Right lobe of liver (tissue), 6 donors: ENCODE measurements around the gene PRDM1. TPM values are rescaled to one million over a fixed set of nuclear protein-coding genes. Genes with fewer than 3 reads are reported as not detected.
A peak's percentile ranks its signal among the peaks of the same experiment; 100 is the strongest.

Experiments
- ATAC-seq, 4 donors: fragments of 200-7000 bp; cut with Tn5 transposase; one replicate each; pipeline ENCODE4 v1.9.1; 2020; ENCODE audit warnings: mild to moderate bottlenecking in 4 of 4, moderate library complexity in 4 of 4
- DNase-seq, 3 donors: peaks; one replicate each; pipeline ENCODE4 v3.0.0-alpha.2; 2020
- H3K27ac ChIP-seq, 3 donors: fragments of 200-600 bp; one replicate each; pipeline ENCODE4 v1.8.0; 2022
- H3K27me3 ChIP-seq, 2 donors: fragments of 200-600 bp; one replicate each; pipeline ENCODE4 v1.8.0; 2022
- H3K36me3 ChIP-seq, 4 donors: fragments of 200-600 bp; sonication (generic) in 1 of 4; one replicate each; pipeline versions ENCODE4 v1.5.1 to v1.8.0; 2017 to 2022; ENCODE audit warnings: control low read depth in 1 of 4
- H3K4me1 ChIP-seq, 4 donors: fragments of 200-600 bp; sonication (generic) in 1 of 4; one replicate each; pipeline versions ENCODE4 v1.5.1 to v1.8.0; 2017 to 2022; ENCODE audit warnings: control low read depth in 1 of 4
- H3K4me3 ChIP-seq, 3 donors: fragments of 200-600 bp; one replicate each; pipeline ENCODE4 v1.8.0; 2022
- H3K9me3 ChIP-seq, 4 donors: fragments of 200-600 bp; sonication (generic) in 1 of 4; one replicate each; pipeline versions ENCODE4 v1.5.1 to v1.8.0; 2017 to 2022; ENCODE audit warnings: control low read depth in 1 of 4
- POLR2A ChIP-seq: fragments of 450-650 bp; IDR thresholded peaks from one replicate; pipeline ENCODE4 v1.6.1; 2017; ENCODE audit warnings: antibody characterized with exemption, mild to moderate bottlenecking
- WGBS: methylation state at CpG from one replicate; pipeline ENCODE4 v1.1.6; 2018; ENCODE audit warnings: low coverage, low lambda C conversion rate; ENCODE audit not compliant: insufficient coverage; ENCODE audit errors: missing lambda C conversion rate; 5-methylcytosine and 5-hydroxymethylcytosine counted together
- intact Hi-C, 2 donors: fragments of 100-400 bp; cut with DNase I; formaldehyde crosslinking; loops; one replicate each; pipeline versions ENCODE4 v1.11.2 to v1.14.1; 2022
- total RNA-seq, 6 experiments: library from RNA; depleted of rRNA in 2 of 6; stranded (reverse); fragments of >200 nt in 2 of 6; fragmentation: NEBNext Ultra II Directional in 3 of 6; extraction: Animal tissue kit (Norgen Biotek cat#: 25700) in 3 of 6; gene quantifications; one replicate each; pipeline versions ENCODE4 v1.1.0 to v1.2.4, GENCODE V29; 2016 to 2023
- TF ChIP-seq, protein P1 (sequence below), 4 donors: fragments of 200-600 bp in 3 of 4; fragments of 450-650 bp in 1 of 4; IDR thresholded peaks; one replicate each; pipeline versions ENCODE4 v1.5.1 to v1.8.0; 2016 to 2022; ENCODE audit warnings: antibody characterized with exemption in 4 of 4, mild to moderate bottlenecking in 2 of 4
- donor health status: DM: no; HTN: yes; CAD: no.
- donor health status: DM: no; HTN: no; CAD: no.
- donor health status: DM: no; HTN: no; CAD: no.
- donor health status: DM: no; HTN: yes; CAD: no.
- donor health status: DM: no; HTN: yes; CAD: no.

The PRDM1 gene
- total RNA-seq, 6 experiments from 2014 or later: 0.86 to 2.8 (median 1.3) TPM

DNA sequence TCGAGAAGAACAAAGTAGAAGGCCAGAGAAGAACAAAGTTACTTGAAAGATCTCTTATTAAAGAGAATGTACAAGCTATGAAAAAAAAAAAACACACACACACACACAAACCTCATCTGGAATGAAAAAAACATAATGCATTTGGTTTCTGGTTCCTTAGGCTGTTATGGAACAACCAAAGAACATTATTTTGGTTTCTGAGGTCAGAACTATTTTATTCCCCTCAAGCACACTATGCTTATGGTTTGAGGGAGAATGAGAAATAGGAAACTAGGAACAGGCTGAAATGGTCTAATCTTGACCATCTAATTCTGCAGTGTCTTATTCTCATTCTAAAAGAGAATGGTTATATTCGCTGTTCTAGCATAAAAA is 8.8 kb downstream of the PRDM1 start:
- Histone ChIP-seq H3K27me3 (peaks cover 0 to 6% of the 10 kb centered on the region in 2 donors), H3K4me1 (peaks cover 0 to 4% (median 0%) of the 10 kb centered on the region in 4 donors), H3K4me3 (no peak overlapping the region), H3K36me3 (no peaks in the 10 kb centered on the region), H3K27ac (no peak overlapping the region), H3K9me3 (no peaks in the 10 kb centered on the region)
- no peak for DNase-seq
- intact Hi-C loops: no loop called here
- ATAC-seq: no peak
- 100% methylated on average over 2 of the region's 2 CpGs for WGBS
- TF ChIP-seq, protein P1, sequence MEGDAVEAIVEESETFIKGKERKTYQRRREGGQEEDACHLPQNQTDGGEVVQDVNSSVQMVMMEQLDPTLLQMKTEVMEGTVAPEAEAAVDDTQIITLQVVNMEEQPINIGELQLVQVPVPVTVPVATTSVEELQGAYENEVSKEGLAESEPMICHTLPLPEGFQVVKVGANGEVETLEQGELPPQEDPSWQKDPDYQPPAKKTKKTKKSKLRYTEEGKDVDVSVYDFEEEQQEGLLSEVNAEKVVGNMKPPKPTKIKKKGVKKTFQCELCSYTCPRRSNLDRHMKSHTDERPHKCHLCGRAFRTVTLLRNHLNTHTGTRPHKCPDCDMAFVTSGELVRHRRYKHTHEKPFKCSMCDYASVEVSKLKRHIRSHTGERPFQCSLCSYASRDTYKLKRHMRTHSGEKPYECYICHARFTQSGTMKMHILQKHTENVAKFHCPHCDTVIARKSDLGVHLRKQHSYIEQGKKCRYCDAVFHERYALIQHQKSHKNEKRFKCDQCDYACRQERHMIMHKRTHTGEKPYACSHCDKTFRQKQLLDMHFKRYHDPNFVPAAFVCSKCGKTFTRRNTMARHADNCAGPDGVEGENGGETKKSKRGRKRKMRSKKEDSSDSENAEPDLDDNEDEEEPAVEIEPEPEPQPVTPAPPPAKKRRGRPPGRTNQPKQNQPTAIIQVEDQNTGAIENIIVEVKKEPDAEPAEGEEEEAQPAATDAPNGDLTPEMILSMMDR (IDR thresholded peaks at IDR 0.05): no peak
- no peak for TF ChIP-seq POLR2A

DNA sequence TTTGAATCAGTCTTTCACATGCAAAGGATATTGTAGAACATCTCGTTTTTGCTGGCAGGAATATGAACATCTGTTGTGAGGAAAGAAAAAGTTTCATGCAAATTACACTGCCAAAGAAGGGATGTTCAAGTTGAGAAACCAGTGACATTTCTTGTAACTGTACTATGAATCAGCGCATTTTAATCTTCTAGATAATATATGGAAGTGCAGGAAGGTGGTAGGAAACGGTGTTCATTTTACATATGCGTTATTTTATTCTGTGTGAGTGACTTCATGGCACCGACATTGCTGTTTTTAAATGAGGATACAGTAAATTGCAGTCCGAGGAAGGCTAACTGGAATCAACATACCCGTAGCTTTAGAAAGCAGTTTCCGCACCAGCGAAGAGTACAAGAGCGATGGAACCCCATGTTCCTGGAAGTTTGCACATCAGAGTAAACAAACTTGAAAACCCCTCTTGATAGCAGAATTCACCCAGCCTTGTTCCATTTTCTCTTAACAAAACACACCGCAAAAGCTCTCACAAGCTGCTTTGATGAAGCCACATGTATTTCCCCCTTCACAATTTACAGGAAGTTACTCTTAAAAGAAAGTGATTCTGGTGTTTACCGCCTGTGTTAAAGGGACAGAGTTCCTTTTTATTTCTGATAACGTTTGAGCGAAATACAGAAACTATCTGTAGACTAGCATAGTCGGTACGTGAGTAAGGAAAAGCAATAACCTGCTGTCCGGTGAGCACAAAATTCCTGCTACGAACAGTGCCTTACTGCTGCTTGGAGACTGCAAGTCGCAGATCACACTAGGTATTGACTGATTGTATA is 11.5 kb downstream of the PRDM1 start:
- TF ChIP-seq, protein P1 (IDR thresholded peaks at IDR 0.05): no peak
- no peak for TF ChIP-seq POLR2A
- DNase-seq (no peak), ATAC-seq (peak; percentile 60 to 74 (median 64))
- 15% methylated on average over 19 of the region's 19 CpGs for WGBS
- peaks cover 0 to 6% of the 10 kb centered on the region in 2 donors for H3K27me3 ChIP-seq
- peak overlapping the region; percentile 9 to 37 (median 13) for H3K4me3 ChIP-seq
- H3K9me3 ChIP-seq: no peaks in the 10 kb centered on the region
- H3K36me3 ChIP-seq: no peaks in the 10 kb centered on the region
- peak overlapping the region; percentile 30 to 67 (median 44) for H3K27ac ChIP-seq
- intact Hi-C loops: no loop called here
- peaks cover 0 to 4% (median 0%) of the 10 kb centered on the region in 4 donors for H3K4me1 ChIP-seq

DNA sequence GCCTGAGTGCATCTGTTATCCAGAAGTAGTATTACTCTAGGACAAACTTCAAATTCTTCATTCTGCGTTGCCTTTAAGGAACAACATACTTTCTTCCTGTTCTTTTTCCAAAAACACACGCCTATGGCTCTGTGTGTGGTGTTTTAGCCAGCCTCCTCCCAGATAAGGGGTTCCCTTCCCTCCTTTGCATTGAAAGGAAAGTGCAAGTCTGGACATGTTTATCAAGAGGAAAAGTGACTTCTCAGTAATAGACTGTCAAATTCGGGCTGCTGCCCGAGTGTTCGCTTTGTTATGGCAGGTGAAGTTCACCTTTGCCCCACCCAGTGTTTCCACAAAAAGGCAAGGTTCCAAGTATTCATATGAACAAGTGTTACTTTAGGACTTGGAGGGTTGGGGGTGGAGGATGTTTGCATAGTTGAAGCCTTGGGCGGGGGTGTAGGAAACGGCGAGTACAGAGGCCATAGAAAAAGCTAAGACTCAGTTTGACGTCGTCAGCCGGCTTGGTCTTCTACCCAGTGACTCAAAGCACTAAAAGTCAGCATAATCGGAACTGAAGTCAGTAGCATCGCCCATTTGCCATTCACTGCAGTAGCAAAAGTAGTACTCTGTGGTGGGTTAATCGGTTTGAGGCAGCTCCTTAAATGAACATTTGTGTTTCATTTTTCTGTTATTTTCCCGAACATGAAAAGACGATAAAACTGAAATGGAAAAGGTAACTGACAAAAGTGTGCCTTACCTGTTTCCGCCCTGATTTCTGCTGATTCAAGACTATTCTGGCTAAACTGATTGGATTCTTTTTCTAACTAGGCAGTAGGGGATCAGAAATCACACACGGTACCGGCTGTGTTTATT is 12.5 kb downstream of the PRDM1 start:
- H3K4me1 ChIP-seq: peaks cover 0 to 10% (median 0%) of the 10 kb centered on the region in 4 donors
- peaks cover 0 to 6% of the 10 kb centered on the region in 2 donors for H3K27me3 ChIP-seq
- H3K27ac ChIP-seq: peak overlapping the region; percentile 30 to 67 (median 44)
- no peaks in the 10 kb centered on the region for H3K9me3 ChIP-seq
- ATAC-seq (peak; percentile 59 to 79 (median 66)), DNase-seq (no peak)
- 19% methylated on average over 19 of the region's 19 CpGs for WGBS
- H3K4me3 ChIP-seq: peak overlapping the region; percentile 9 to 37 (median 13)
- intact Hi-C loops: no loop called here
- H3K36me3 ChIP-seq: no peaks in the 10 kb centered on the region
- TF ChIP-seq, protein P1 (IDR thresholded peaks at IDR 0.05): no peak
- TF ChIP-seq POLR2A: peak; percentile 44

DNA sequence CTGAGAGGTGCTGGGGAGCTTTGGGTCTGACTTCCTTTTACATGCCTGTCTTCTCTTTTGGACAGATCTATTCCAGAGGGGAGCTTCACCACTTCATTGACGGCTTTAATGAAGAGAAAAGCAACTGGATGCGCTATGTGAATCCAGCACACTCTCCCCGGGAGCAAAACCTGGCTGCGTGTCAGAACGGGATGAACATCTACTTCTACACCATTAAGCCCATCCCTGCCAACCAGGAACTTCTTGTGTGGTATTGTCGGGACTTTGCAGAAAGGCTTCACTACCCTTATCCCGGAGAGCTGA is 13.1 kb downstream of the PRDM1 start:
- intact Hi-C loops: no loop called here
- Histone ChIP-seq H3K4me1 (peaks cover 0 to 10% (median 0%) of the 10 kb centered on the region in 4 donors), H3K27ac (peak overlapping the region in 1 of 3 donors; percentile 8), H3K36me3 (no peaks in the 10 kb centered on the region), H3K4me3 (peak overlapping the region in 2 of 3 donors; percentile 7 to 37), H3K27me3 (peaks cover 0 to 6% of the 10 kb centered on the region in 2 donors), H3K9me3 (no peaks in the 10 kb centered on the region)
- DNase-seq (no peak), ATAC-seq (no peak)
- 62% methylated on average over 7 of the region's 7 CpGs for WGBS
- no peak for TF ChIP-seq POLR2A
- TF ChIP-seq, protein P1 (IDR thresholded peaks at IDR 0.05): no peak
